ENCODE data around the gene FAM3A. TPM values are rescaled to one million over a fixed set of nuclear protein-coding genes. Genes with fewer than 3 reads are reported as not detected.

Gene FAM3A
- total RNA-seq, 1 experiment from 2014 or later = 60.3 TPM

DNA sequence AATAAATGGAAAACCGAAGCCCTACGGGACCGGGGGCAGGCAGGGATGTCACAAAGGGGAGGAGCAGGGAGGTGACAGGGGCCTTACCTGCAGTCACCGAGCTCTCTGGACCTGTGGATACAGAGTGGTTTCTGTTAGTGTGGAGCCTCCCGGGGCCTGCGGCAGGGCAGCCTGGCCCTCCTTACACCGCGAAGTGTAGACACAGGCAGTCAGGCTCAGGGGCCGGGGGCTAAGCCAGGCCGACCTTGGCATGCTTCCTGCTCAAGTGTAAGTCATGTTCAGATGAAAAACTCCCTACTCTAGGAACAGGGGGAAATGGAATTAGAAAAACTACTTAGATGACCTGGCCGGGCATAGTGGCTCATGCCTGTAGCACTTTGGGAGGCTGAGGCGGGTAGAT lies 4.3 kb downstream of the FAM3A start:
- intact Hi-C loops (cut with micrococcal nuclease; ENCODE audit: unreplicated experiment) = no loop called here
- TF ChIP-seq EZH2 (IDR thresholded peaks at IDR 0.05; ENCODE audit: low read depth) = no peak
- TF ChIP-seq, protein P1, sequence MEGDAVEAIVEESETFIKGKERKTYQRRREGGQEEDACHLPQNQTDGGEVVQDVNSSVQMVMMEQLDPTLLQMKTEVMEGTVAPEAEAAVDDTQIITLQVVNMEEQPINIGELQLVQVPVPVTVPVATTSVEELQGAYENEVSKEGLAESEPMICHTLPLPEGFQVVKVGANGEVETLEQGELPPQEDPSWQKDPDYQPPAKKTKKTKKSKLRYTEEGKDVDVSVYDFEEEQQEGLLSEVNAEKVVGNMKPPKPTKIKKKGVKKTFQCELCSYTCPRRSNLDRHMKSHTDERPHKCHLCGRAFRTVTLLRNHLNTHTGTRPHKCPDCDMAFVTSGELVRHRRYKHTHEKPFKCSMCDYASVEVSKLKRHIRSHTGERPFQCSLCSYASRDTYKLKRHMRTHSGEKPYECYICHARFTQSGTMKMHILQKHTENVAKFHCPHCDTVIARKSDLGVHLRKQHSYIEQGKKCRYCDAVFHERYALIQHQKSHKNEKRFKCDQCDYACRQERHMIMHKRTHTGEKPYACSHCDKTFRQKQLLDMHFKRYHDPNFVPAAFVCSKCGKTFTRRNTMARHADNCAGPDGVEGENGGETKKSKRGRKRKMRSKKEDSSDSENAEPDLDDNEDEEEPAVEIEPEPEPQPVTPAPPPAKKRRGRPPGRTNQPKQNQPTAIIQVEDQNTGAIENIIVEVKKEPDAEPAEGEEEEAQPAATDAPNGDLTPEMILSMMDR (conservative IDR thresholded peaks at IDR 0.05) = no peak
- CTCF ChIA-PET = no interaction called here

DNA sequence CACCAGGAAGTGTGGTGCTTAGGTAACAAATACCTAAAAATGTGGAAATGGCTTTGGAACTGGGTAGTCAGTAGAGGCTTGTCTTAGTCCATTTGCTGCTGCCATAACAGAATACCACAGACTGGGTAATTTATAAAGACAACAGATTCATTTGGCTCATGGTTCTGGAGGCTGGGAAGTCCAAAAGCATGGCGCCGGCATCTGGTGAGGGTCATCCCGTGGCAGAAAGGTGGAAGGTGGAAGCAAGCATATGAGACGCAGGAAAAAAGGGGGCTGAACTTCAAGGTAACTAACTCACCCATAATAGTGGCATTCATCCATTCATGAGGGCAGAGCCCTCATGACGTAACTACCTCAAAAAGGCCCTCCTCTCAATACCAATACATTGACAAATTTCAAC lies 6.6 kb downstream of the FAM3A start:
- Histone ChIP-seq H2AFZ (no peak overlapping the region), H3K9me2 (ENCODE audit: insufficient read depth) (no peaks in the 10 kb centered on the region), H3K4me2 (no peak overlapping the region), H3F3A (ENCODE audit: insufficient read depth, low read depth) (peaks cover 14% of the 10 kb centered on the region; the same call in 1 of the 2 replicates), H3K79me2 (ENCODE audit: low read depth) (no peaks in the 10 kb centered on the region), H3K4me1 (replicated peaks; ENCODE audit: insufficient read depth) (peaks cover 14% of the 10 kb centered on the region), H3K27ac (no peak overlapping the region), H4K20me1 (ENCODE audit: insufficient read depth) (no peaks in the 10 kb centered on the region), H3K9me3 (ENCODE audit: insufficient read depth, low read depth) (no peaks in the 10 kb centered on the region), H3K4me3 (no peak overlapping the region), H3K27me3 (ENCODE audit: insufficient read depth, low read depth) (no peaks in the 10 kb centered on the region), H3K36me3 (ENCODE audit: low read depth) (no peaks in the 10 kb centered on the region)
- BruUV-seq (replicated peaks) = no TSS peak
- DNase-seq = no peak
- ChIA-PET POLR2A (ENCODE audit: unreplicated experiment) (no interaction called here), CTCF (no interaction called here)
- TF ChIP-seq EZH2 (IDR thresholded peaks at IDR 0.05; ENCODE audit: low read depth) = no peak
- TF ChIP-seq, protein P1 (conservative IDR thresholded peaks at IDR 0.05) = no peak
- intact Hi-C loops (cut with micrococcal nuclease; ENCODE audit: unreplicated experiment) = no loop called here

More for the DNA sequence above, 4.3 kb downstream of the FAM3A start:
- Histone ChIP-seq H4K20me1 (ENCODE audit: insufficient read depth) (no peaks in the 10 kb centered on the region), H3K9me3 (ENCODE audit: insufficient read depth, low read depth) (no peaks in the 10 kb centered on the region), H3K27me3 (ENCODE audit: insufficient read depth, low read depth) (no peaks in the 10 kb centered on the region), H3K4me3 (no peak overlapping the region), H3K9me2 (ENCODE audit: insufficient read depth) (no peaks in the 10 kb centered on the region), H2AFZ (no peak overlapping the region), H3K79me2 (ENCODE audit: low read depth) (no peaks in the 10 kb centered on the region), H3K36me3 (ENCODE audit: low read depth) (no peaks in the 10 kb centered on the region), H3F3A (ENCODE audit: insufficient read depth, low read depth) (no peaks in the 10 kb centered on the region), H3K4me2 (no peak overlapping the region), H3K4me1 (replicated peaks; ENCODE audit: insufficient read depth) (no peaks in the 10 kb centered on the region), H3K27ac (no peak overlapping the region)
- POLR2A ChIA-PET (ENCODE audit: unreplicated experiment) = no interaction called here
- BruUV-seq (replicated peaks) = no TSS peak
- DNase-seq = no peak

GRCh38 chrX:154508384-154508745 lies 7.7 kb downstream of the FAM3A start:
- intact Hi-C loops (cut with micrococcal nuclease; ENCODE audit: unreplicated experiment) = no loop called here
- H3K36me3 ChIP-seq (ENCODE audit: low read depth) = no peaks in the 10 kb centered on the region
- H2AFZ ChIP-seq = no peak overlapping the region
- peaks cover 14% of the 10 kb centered on the region; the same call in 1 of the 2 replicates for H3F3A ChIP-seq (ENCODE audit: insufficient read depth, low read depth)
- H3K79me2 ChIP-seq (ENCODE audit: low read depth) = no peaks in the 10 kb centered on the region
- ChIA-PET CTCF (no interaction called here), POLR2A (ENCODE audit: unreplicated experiment) (interaction anchor here (0.6 kb wide), 2 partner anchors 89 to 468 kb away, joined by 3 to 4 read pairs; no protein-coding TSS in a partner anchor)
- H3K9me3 ChIP-seq (ENCODE audit: insufficient read depth, low read depth) = no peaks in the 10 kb centered on the region
- H3K27me3 ChIP-seq (ENCODE audit: insufficient read depth, low read depth) = no peaks in the 10 kb centered on the region
- no peak for DNase-seq
- peaks cover 14% of the 10 kb centered on the region for H3K4me1 ChIP-seq (replicated peaks; ENCODE audit: insufficient read depth)
- no TSS peak for BruUV-seq (replicated peaks)
- TF ChIP-seq, protein P1 (conservative IDR thresholded peaks at IDR 0.05) = no peak
- TF ChIP-seq EZH2 (IDR thresholded peaks at IDR 0.05; ENCODE audit: low read depth) = no peak
- H3K4me2 ChIP-seq = no peak overlapping the region
- H3K27ac ChIP-seq = no peak overlapping the region
- no peaks in the 10 kb centered on the region for H3K9me2 ChIP-seq (ENCODE audit: insufficient read depth)
- no peak overlapping the region for H3K4me3 ChIP-seq
- no peaks in the 10 kb centered on the region for H4K20me1 ChIP-seq (ENCODE audit: insufficient read depth)

All from PC-9 (cell line).